Osteoblast (primary cell): Measurements from ENCODE around the gene KMT5C. TPM values are rescaled to one million over a fixed set of nuclear protein-coding genes. Genes with fewer than 3 reads are reported as not detected.

Experiments
- DNase-seq: peaks from one replicate; pipeline ENCODE4 v3.0.0; 2011; ENCODE audit warnings: low spot score, mixed read lengths; ENCODE audit not compliant: insufficient read length; ENCODE audit errors: missing footprints
- H2AFZ ChIP-seq: 2 replicates; pipeline ENCODE4 v1.6.0; 2011; ENCODE audit warnings: mild to moderate bottlenecking, low read length
- H3K27ac ChIP-seq: 2 replicates; pipeline ENCODE4 v1.5.1; 2011; ENCODE audit warnings: mild to moderate bottlenecking, low read depth, low read length, moderate library complexity
- H3K27me3 ChIP-seq: 2 replicates; pipeline ENCODE4 v1.6.0; 2012; ENCODE audit warnings: mild to moderate bottlenecking, control low read depth, inconsistent platforms, low read length, moderate library complexity; ENCODE audit not compliant: insufficient read depth
- H3K36me3 ChIP-seq: 2 replicates; pipeline ENCODE4 v1.5.1; 2011; ENCODE audit warnings: mild to moderate bottlenecking, low read length, control low read depth, moderate library complexity; ENCODE audit not compliant: insufficient read depth
- H3K4me1 ChIP-seq: 2 replicates; pipeline ENCODE4 v1.5.1; 2011; ENCODE audit warnings: mild to moderate bottlenecking, low read length, control low read depth, moderate library complexity; ENCODE audit not compliant: insufficient read depth
- H3K4me2 ChIP-seq: 2 replicates; pipeline ENCODE4 v1.6.0; 2011; ENCODE audit warnings: mild to moderate bottlenecking, low read length; ENCODE audit not compliant: insufficient read depth
- H3K4me3 ChIP-seq: fragments of 200-600 bp; sonication (generic); 3 replicates; pipeline ENCODE4 v1.5.1; 2012; ENCODE audit warnings: mild to moderate bottlenecking, low read length, inconsistent platforms; ENCODE audit not compliant: insufficient read depth
- H3K79me2 ChIP-seq: 2 replicates; pipeline ENCODE4 v1.6.0; 2012; ENCODE audit warnings: mild to moderate bottlenecking, low read length, control low read depth, inconsistent platforms; ENCODE audit not compliant: insufficient read depth
- H3K9me3 ChIP-seq: 2 replicates; pipeline ENCODE4 v1.5.1; 2011; ENCODE audit warnings: low read depth, low read length, control low read depth
- H4K20me1 ChIP-seq: 2 replicates; pipeline ENCODE4 v1.6.0; 2012; ENCODE audit warnings: mild to moderate bottlenecking, low read length, control low read depth; ENCODE audit not compliant: insufficient read depth
- CTCF ChIP-seq: IDR thresholded peaks from 2 replicates; pipeline ENCODE4 v1.5.1; 2011; ENCODE audit warnings: mild to moderate bottlenecking, low read depth, low read length, moderate library complexity; ENCODE audit errors: extremely low read depth
- total RNA-seq: library from RNA; depleted of rRNA; stranded (reverse); fragments of >200 nt; gene quantifications from 2 replicates; pipeline ENCODE4 v1.2.3, GENCODE V29; 2012

Gene KMT5C
- total RNA-seq, 1 donor: 10.9 TPM

GRCh38 chr19:55333870-55334269 lies 5.8 kb upstream of the KMT5C start:
- Histone ChIP-seq H4K20me1 (no peaks in the 10 kb centered on the region), H3K27ac (no peak overlapping the region), H3K36me3 (no peaks in the 10 kb centered on the region), H3K27me3 (peaks cover 18% of the 10 kb centered on the region), H3K9me3 (no peaks in the 10 kb centered on the region), H3K4me3 (no peak overlapping the region), H3K4me2 (no peak overlapping the region), H2AFZ (no peak overlapping the region), H3K4me1 (peaks cover 12% of the 10 kb centered on the region), H3K79me2 (no peaks in the 10 kb centered on the region)
- no peak for TF ChIP-seq CTCF
- DNase-seq: peak; percentile 15

- Histone ChIP-seq H4K20me1 (no peaks in the 10 kb centered on the region), H3K79me2 (peaks cover 9% of the 10 kb centered on the region), H3K36me3 (no peaks in the 10 kb centered on the region), H3K27ac (no peak overlapping the region), H3K27me3 (peaks cover 18% of the 10 kb centered on the region), H3K4me2 (no peak overlapping the region), H3K4me1 (peaks cover 12% of the 10 kb centered on the region), H2AFZ (no peak overlapping the region), H3K4me3 (no peak overlapping the region), H3K9me3 (no peaks in the 10 kb centered on the region)
- DNase-seq: peak; percentile 13
- no peak for TF ChIP-seq CTCF
Observed at GRCh38 chr19:55336101-55336500, 3.6 kb upstream of the KMT5C start.

- DNase-seq: peak; percentile 88
- Histone ChIP-seq H3K4me3 (peak overlapping the region; percentile 80), H3K9me3 (no peaks in the 10 kb centered on the region), H3K36me3 (peaks cover 4% of the 10 kb centered on the region), H4K20me1 (peaks cover 8% of the 10 kb centered on the region), H3K27me3 (peaks cover 12% of the 10 kb centered on the region), H3K4me2 (peak overlapping the region; percentile 83), H3K27ac (peak overlapping the region; percentile 75), H3K79me2 (peaks cover 9% of the 10 kb centered on the region), H2AFZ (no peak overlapping the region), H3K4me1 (peaks cover 15% of the 10 kb centered on the region)
- no peak for TF ChIP-seq CTCF
Observed at GRCh38 chr19:55339889-55340783, 460 bp downstream of the KMT5C start.

GRCh38 chr19:55340784-55341147 lies 1.1 kb downstream of the KMT5C start:
- peaks cover 15% of the 10 kb centered on the region for H3K4me1 ChIP-seq
- peak; percentile 90 for DNase-seq
- peak overlapping the region; percentile 83 for H3K4me2 ChIP-seq
- peaks cover 12% of the 10 kb centered on the region for H3K27me3 ChIP-seq
- H4K20me1 ChIP-seq: peaks cover 8% of the 10 kb centered on the region
- H3K4me3 ChIP-seq: peak overlapping the region; percentile 80
- no peak overlapping the region for H2AFZ ChIP-seq
- H3K36me3 ChIP-seq: peaks cover 4% of the 10 kb centered on the region
- no peak for TF ChIP-seq CTCF
- no peaks in the 10 kb centered on the region for H3K9me3 ChIP-seq
- H3K27ac ChIP-seq: peak overlapping the region; percentile 75
- peaks cover 9% of the 10 kb centered on the region for H3K79me2 ChIP-seq
